EL (cell line): ENCODE data around the gene HELT.
A peak's percentile ranks its signal among the peaks of the same experiment; 100 is the strongest.

Source experiments
- DNase-seq: peaks from one replicate; pipeline ENCODE4 v3.0.0-alpha.2; 2016

Gene HELT

DNA sequence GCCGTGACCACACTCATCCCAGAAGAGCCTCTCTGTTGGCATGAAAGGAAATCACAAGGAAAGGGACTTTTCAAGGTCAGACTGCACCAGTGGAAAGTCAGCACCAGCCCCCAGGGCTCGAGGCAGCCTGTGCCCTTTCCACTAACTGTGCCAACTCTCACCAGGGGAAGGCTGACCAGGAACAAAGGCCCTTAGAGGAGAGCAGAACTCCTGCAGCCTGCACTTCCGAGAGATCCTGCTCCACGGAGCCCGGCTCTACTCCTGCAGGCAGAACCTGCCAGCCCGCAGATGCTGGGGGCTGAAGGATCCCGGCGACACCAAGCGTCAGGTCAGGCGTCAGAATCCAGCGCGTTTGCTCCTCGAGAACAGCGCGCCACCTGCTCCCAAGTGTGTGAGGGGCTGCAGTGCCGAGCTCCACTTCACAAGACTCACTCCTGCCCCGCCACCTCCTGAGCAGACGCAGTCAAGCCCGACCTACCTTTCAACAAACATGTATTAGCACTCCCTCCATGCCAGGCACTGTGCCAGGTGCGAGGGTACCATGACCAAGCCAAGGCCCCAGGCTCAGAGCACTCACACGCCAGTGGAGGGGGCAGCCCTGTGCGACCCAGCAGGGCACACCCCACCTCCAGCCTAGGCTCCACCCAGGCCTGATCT lies 13.6 kb upstream of the HELT start:
- no peak for DNase-seq

DNA sequence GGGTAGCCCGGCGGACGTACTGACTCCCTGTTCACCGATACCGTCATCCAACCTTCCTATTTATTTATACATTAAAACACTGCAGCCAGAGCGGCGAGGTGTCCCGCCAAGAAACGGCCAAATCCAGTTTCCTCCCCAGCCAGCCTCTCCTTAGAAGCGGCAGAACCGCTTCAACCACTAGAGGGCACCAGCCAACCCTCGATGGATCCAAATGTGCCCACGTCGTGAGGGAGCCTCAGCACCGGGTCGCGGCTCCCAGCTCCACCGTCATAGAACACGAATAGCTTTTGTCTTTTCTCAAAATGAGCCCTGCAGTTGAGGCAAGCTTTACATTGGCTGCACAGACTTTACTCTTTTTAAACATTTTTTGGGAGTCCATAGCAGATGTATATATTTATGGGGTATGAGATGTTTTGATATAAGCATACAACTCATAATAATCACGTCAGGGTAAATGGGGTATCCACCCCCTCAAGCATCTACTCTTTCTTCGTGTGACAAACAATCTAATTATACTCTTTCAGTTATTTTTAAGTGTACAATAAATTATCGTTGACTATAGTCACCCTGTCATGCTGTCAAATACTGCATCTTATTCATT lies 13.0 kb upstream of the HELT start:
- peak; percentile 76 for DNase-seq

DNA sequence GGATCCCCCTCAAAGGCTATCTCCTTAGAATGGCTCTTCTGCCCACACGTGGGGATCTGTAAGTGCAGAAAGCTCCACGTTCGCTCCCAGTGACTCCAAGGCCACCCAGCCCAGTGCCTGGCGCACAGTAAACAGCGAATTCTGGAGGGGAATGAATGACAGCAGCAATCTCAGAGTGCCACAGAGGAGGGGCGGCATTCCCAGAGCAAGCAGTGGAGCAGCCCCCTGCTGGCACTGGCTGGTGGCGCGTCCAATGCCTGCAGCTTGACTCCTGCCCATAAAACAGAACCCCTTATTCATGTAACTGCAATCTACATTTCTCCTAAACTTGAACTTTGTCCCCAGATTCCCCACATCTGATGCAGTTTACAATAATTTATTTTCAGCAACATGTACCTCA lies 6.9 kb upstream of the HELT start:
- DNase-seq, result no peak

DNA sequence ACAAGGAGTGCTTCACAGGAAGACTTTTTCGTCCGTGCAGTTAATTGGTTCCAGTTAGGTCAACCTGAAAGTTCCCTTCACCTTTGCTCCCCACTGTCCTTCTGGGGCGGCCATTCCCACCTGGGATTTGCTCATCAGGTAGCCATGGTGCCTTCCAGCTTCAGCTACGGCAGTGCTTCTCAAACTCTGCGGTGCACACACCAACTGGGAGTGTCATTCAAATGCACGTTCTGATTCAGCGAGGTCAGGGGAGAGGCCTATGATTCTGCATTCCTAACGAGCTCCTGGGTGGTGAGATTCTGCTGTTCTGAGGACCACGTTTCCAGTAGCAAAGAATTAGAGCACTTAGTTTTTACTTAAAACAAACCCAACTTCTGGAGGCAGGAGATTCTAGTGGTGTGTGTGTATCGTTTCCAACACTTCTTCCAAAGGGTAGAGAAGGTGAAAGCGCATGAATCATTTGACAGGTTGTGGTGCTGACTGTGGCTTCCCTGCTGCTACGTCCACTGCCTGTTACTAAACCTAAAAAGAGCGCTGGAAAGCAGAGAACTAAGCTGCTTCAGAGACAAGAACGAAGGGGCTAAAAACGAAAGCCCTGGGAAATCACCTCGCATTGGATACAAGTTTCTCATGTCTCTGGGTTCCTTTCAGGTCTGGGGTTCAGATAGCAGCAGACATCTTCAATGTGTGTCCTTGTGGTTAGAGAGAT lies 4.7 kb upstream of the HELT start:
- no peak for DNase-seq

DNA sequence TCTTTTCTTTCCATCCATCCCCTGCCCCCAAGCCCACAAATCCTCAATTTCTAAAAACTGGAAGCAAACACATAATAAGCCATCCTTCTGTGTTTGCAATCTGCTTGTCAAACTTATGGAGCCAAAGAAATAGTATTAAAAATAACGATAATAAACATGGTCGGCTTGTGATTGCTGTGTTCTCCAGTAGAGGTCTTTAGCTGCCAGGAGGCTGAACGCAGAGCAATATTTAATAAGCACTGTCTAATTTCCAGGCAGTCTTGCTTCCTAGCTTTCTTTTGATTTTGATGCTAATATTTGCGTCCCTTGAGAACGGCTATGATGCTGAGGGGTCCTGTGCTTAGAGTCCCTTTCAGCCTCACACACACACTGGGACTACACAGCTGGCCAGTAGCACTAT lies 3.2 kb upstream of the HELT start:
- no peak for DNase-seq

DNA sequence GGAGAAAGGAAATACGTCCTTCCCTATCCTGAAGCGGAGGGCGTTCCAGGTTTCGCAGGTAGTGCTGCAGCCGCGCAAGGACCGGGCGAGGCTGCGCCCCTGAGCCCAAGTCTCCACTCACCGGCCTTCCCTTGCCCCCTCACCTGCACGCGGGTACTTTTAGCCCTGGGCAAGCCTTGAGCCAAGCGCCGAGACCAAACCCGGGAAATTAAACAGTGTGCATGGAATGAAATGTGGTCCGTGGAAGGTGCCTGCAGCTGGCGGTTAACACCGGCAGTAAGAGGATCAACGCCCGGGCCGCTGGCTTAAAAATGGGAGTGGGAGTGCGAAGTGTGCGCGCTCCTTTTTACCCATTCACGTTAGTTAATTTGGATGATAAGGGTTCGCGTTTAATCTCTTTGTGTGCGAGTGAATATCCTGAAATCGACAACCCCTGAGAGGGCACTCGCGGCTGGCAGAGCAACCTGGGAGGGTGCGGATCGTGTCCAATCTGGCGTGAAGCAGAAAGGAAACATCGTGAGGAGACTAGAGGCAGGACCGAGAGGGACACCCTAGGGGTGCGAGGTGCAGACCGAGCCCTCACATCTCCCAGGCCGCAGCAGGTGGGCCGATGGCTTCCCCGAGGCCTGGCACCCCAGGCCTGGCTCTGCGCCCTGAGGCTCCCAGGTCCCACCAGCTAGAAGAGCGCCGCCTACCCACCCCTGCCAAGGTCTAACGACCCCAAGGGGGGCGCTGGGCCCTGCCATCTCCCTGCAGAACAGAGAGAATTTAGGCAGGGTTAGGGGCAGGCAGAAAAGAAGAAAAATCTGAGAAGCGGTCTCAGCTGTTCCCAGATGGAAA lies 2.0 kb upstream of the HELT start:
- DNase-seq, result no peak

DNA sequence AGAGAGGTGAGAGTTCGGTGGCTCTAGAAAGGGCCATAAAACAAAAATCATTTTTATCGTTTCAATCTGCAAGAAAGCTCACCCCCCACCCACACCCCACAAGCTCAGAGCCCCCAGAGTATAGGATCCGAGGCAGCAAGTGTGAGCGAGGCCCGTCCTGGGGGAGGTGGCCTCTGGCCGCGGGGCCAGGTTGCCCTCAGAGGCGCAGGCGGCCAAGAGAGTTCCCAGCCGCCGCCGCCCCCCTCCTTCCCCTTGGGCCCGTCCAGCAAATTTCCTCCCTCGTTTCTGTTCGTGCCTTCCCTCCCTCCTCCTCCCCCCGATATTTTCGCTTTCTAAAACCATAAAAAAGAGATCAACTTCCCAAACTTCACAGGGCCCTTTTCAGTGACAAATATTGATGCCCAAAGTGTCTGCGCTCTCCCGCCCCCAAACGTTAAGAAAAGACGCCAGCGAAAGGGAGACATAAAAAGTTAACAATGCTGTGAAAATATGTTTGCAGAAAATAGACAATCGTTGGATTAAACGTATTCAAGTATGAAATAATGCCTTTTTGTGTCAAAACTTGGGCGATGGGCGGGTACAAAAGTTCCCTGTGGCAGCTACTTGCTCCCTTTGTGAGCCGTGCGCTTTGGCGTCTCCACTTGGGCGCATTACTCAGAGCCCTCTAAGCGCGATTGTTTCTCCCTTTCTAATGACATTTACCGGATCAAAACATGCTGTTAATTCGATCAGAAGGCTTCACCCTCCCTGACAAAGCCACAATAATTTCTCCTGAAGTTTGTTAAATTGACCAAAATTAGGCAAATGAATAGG lies 1.1 kb upstream of the HELT start:
- DNase-seq, result no peak

DNA sequence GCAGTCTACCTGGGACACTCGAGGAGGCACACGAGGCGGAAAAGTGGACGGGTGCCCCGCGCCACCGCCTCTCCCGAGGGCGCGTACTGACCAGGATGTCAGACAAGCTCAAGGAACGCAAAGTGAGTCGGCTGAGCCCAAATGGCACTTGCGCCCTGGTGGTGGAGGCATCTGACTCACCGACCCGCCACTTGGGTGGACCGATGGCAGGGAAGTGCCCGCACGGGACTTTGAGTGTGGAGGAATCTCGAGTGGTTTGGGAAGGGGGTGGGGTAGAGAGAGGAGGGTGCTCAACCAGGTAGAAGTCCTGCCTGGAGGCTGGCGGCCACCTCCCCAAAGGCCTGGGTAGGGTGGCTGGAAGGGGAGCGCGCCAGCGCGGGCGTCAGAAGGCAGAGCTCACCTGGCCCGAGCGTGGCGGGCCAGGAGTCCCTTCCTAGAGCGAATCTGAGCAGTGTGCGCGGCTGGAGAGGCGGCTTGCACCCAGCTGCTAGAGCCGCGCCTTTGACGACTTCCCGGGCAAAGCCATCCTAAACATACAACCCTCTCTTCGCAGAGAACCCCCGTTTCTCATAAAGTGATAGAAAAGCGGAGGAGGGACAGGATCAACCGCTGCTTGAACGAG lies 655 bp downstream of the HELT start:
- DNase-seq, result no peak

DNA sequence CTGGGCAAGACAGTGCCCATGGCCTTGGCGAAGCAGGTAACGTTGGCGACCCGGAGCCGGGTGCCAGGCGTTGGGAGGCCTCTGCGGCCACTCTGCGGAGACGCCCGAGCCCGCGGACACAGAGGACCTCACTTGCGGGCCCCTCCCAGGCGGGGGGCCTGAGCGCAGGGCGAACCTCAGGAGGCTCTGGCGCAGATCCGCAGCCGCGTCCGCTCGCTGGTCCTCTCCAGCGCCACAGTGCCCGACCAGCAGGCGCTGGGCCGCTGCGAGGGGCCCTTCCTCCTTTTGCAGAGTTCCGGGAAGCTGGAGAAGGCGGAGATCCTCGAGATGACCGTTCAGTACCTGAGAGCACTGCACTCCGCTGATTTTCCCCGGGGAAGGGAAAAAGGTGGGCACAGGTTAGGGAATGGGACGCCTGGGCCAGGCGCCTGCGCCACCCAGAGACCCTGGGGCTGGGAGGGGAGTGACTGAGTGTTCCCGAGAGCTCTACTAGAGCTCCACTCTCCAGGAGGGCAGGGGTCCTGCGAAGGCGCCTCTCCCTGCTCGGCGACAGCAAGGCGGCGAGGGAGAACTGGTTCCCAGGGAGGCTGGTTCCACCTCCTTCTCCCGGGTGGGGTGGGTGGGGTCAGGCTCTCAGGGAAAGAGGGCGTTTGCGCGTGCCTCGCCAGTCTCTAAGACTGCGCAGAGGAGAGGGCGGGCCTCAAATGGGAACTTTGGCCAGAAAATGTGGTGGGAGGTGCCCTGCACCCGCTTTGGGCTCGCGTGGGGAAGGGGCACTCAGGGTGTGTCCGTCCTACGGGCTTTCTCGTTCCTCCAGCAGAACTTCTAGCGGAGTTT lies 1.4 kb downstream of the HELT start:
- no peak for DNase-seq

DNA sequence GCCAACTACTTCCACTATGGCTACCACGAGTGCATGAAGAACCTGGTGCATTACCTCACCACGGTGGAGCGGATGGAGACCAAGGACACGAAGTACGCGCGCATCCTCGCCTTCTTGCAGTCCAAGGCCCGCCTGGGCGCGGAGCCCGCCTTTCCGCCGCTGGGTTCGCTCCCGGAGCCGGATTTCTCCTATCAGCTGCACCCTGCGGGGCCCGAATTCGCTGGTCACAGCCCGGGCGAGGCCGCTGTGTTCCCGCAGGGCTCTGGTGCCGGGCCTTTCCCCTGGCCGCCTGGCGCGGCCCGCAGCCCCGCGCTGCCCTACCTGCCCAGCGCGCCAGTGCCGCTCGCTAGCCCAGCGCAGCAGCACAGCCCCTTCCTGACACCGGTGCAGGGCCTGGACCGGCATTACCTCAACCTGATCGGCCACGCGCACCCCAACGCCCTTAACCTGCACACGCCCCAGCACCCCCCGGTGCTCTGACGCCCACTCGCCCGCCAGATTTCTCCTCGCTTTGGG lies 2.1 kb downstream of the HELT start:
- no peak for DNase-seq

DNA sequence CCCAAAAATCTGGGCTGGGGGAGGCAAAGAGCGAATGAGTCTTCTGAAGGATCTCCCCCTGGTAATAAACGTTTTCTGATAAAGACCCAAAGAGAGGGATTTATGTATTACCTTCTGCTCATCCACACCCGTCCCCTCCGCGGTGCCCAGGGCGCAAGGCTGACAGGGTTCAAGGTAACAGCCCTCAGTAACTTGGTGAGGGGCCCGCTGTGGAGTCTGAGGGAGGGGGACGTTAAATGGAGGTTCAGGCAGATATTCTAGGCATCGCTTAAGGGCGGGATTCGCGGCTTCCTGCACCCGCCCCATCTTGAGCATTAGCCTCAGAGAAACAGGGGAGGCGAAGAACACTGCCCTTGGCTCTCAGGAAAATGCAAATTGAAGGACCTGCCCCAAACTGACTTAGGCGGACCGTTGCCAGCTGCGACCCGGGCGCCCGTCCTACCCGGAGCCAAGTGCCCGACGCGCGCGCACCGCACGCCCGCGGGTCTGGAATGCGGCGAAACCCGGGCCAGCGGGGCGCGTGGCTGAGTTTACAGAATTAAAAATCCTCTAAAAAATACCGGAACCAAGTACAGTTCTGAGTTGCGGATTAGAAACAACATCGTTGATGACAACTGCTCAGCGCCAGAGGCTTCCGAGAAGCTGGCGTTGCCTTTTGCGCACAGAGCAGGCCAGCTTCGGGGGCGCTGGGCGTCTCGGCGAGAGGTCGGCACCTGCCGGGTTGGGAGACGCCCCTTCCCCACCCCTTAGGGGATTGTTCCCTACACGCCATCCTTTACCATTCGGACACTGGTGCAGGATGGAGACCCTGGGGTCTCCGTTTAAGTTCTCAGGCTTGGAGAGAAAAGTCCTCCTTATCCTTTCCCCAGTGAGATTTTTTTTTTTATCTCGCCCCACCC lies 2.8 kb downstream of the HELT start:
- no peak for DNase-seq

DNA sequence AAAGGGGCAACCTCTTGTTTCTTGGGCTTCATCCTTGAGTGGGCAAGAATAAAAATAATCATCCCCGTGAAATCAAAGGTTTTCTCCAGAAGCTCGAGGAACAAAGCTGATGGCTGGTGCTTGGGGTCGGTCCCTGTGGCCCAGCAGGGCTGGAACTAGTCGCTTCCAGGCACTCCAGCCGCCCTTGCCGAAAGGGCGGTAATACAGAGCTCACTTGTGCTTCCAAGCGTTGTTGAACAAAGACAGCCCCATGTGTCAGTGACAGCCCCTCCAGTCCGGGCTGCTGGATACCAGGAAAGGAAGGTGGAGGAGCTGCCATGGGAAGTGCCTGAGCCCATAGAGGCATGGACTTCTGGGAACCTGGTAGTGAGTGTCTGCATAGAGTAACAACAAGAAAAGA lies 5.2 kb downstream of the HELT start:
- no peak for DNase-seq

DNA sequence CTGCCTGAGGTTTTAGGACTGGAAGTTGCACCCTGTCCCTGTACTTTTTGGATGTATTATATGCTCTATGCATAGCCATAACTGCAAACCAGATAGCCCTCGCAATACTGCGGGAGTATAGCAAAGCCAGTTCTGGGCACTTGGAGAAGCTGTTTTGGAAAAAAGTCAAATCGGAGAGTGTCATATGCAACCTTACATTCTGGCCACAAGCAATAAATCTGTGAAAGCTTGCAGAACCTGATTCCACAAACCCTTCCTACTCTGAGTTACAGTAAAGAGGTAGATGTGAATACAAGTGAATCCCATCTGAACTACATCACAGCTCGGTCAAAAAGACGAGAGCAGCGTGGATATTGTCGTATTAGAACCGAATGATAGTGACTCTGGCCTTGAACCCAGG lies 10.3 kb downstream of the HELT start:
- no peak for DNase-seq

DNA sequence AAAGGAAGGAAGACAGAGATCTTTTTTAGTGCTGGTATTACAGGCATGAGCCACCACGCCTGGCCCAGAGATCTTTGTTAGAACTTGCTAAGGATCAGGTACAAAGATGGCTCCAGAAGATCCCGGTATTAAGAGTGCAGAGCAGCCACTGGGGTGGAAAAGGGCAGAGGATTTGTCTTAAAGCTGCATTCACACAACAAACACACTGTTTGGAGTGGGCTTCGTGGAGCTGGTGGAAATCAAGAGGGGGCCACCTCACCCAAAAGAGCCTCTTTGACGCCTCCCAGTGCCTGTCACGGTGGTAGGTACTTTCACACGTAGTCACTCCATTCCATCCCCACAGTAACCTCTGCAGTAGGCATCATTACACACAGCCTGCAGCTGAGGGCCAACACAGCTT lies 13.3 kb downstream of the HELT start:
- no peak for DNase-seq

DNA sequence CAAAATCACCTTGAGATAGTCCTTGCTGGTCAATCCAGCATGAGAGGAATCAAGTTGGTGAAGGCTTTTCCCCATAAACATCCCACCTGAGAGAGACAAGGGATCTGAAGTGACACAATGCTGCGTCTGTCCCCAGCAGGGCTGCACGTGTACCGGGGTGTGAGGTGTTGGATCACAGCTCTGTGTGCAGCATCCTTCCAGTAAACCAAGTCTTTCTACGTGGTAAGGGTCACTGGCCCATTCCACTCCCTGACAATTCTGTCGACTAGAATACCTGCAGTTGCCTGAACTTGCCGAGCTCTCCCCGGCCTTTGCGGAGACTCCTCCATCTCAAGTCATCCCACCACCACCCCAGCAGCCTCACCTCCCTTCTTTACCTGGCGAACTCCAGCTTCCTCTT lies 14.8 kb downstream of the HELT start:
- no peak for DNase-seq

DNA sequence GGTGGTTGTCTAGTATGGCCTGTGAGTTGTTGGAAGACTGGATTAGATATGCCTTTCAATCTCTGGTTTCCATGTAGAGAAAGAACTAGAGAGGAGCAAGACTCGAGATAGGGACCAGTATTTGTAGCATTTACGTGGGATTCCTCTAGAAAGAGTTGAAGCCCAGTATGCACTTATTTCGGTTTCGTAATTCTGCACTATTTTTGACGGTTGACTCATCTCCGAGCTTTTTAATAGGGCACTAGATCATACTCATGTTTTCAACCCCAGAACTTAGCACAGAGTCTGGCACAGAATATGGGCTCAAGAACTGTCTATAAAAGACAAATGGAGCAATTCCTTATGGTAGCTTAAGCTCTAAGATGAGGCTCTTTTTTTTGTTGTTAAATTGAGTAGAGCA lies 15.7 kb downstream of the HELT start:
- DNase-seq, result no peak

DNA sequence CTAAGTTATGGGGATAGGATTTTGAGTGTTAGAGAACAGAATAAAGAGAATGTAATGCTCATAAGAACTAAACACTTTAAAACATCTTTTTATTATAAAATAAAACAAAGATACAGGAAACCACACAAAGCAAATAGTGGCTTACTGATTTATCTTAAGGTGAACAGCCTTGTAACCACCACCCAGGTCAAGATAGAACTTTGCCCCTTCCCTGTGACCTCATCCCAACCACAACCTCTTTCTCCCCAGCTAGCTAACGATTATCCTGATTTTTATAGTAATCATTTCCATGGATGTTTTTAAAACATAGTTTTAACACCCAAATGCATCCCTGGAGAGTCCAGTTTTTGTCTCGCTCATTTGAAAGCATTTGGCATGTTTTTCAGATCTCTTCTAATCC lies 17.0 kb downstream of the HELT start:
- DNase-seq, result no peak

DNA sequence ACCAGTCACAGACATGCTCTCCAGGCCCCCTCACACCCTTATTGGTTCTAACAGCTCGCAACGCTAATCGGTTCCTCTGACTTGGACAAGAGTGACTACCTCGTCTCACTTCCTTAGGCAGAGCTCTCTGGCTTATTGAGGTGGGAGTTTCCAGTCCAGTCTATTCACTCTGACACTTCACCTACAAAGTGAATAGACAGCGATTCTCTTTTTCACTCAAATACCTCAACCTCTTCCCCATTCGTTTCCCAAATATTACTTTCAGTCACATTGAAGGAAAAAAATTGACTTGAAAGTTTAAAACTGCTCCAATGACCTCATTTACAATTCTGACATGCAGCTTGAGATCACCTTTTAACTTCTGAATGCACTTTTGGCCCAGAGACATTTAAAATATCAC lies 17.7 kb downstream of the HELT start:
- DNase-seq, result no peak

DNA sequence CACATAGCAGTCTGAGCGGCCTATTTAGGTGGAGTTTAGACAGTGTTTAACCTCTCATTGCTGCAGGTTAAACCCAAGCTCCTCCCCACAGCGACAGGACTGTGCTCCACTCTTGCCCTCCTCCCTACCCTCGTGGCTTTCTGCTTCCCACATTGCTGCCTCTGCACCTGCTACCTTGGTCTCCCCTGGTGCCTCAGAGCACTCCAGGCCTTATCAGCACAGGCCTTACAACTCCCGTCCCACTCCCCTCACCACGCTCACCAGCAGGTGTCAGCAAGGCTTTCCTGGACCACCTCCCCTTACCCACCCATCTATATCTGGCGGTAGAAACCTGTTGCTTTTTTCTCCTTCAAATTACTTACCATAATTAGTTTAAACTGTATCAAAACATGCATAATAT lies 18.6 kb downstream of the HELT start:
- no peak for DNase-seq
